A549 (cell line): ENCODE results near the gene RIN3. TPM values are rescaled to one million over a fixed set of nuclear protein-coding genes. Genes with fewer than 3 reads are reported as not detected.
A peak's percentile ranks its signal among the peaks of the same experiment; 100 is the strongest.

ENCODE experiments used
- ATAC-seq, 2 experiments: fragments of 200-7000 bp in 1 of 2; fragments of >200 bp in 1 of 2; cut with Nextera tagmentation in 1 of 2; cut with Tn5 transposase in 1 of 2; 3 replicates each; pipeline versions ENCODE4 v1.8.0 to v1.9.1; 2018 to 2020; ENCODE audit warnings: mild to moderate bottlenecking in 1 of 2, moderate library complexity in 1 of 2
- CTCF ChIA-PET: fragments of 300-600 bp; sonication (Branson Sonifier 250); formaldehyde crosslinking; extraction: SDS; loops from one replicate; lab custom pipeline; 2021; ENCODE audit warnings: antibody characterized with exemption, inconsistent platforms; lab: Yijun Ruan, JAX
- POLR2A ChIA-PET: fragments of 350-600 bp; formaldehyde crosslinking; extraction: SDS; loops from one replicate; lab custom pipeline; 2021; ENCODE audit warnings: antibody characterized with exemption, inconsistent platforms; lab: Yijun Ruan, JAX
- DNase-seq, 2 experiments: peaks; one replicate each; pipeline versions ENCODE4 v3.0.0 to v3.0.0-alpha.2; 2011 to 2016; ENCODE audit warnings: low read depth in 1 of 2, low spot score in 1 of 2
- FAIRE-seq: peaks from 2 replicates; lab custom pipeline; 2011; peaks lifted over from hg19 to GRCh38; lab: Jason Lieb, UNC
- H3K27ac ChIP-seq, 2 experiments: fragments of >200 bp; sonication (Bioruptor Twin); formaldehyde crosslinking; 3 replicates each; pipeline ENCODE4 v1.5.1; 2016 to 2017
- H3K4me1 ChIP-seq: fragments of >200 bp; sonication (Bioruptor Twin); formaldehyde crosslinking; 3 replicates; pipeline ENCODE4 v1.6.1; 2016
- H3K4me2 ChIP-seq: fragments of >200 bp; sonication (Bioruptor Twin); formaldehyde crosslinking; 3 replicates; pipeline ENCODE4 v1.6.1; 2016
- H3K4me3 ChIP-seq: fragments of >200 bp; sonication (Bioruptor Twin); formaldehyde crosslinking; 3 replicates; pipeline ENCODE4 v1.5.1; 2016
- H3K9me3 ChIP-seq: fragments of >200 bp; sonication (Bioruptor Twin); formaldehyde crosslinking; 3 replicates; pipeline ENCODE4 v1.6.1; 2016
- FOXS1 ChIP-seq: fragments of 250-450 bp; sonication (Bioruptor Pico); IDR thresholded peaks from 2 replicates; pipeline ENCODE4 v1.5.0; 2020; ENCODE audit warnings: mild to moderate bottlenecking, moderate library complexity
- GATA3 ChIP-seq: IDR thresholded peaks from 2 replicates; pipeline ENCODE4 v1.6.1; 2012; ENCODE audit warnings: borderline replicate concordance
- HOXA7 ChIP-seq: fragments of 250-450 bp; sonication (Bioruptor Pico); IDR thresholded peaks from 2 replicates; pipeline ENCODE4 v1.5.0; 2020; ENCODE audit warnings: mild to moderate bottlenecking, moderate library complexity
- KDM1A ChIP-seq: fragments of 200-600 bp; sonication (generic); IDR thresholded peaks from 2 replicates; pipeline ENCODE4 v1.6.1; 2016; ENCODE audit warnings: low read depth, mild to moderate bottlenecking
- KDM5A ChIP-seq: fragments of 200-600 bp; sonication (generic); IDR thresholded peaks from 2 replicates; pipeline ENCODE4 v1.6.1; 2016; ENCODE audit warnings: antibody characterized with exemption, mild to moderate bottlenecking
- MAFK ChIP-seq: fragments of 450-650 bp; IDR thresholded peaks from 2 replicates; pipeline ENCODE4 v1.6.1; 2014; ENCODE audit not compliant: partially characterized antibody
- MYC ChIP-seq: IDR thresholded peaks from 2 replicates; pipeline ENCODE4 v1.6.1; 2012; ENCODE audit warnings: mild to moderate bottlenecking, inconsistent platforms, low read length, improper control_type of control experiment, borderline replicate concordance
- NPAS2 ChIP-seq: fragments of 250-450 bp; sonication (Bioruptor Pico); IDR thresholded peaks from 2 replicates; pipeline ENCODE4 v1.8.0; 2022; ENCODE audit warnings: mild to moderate bottlenecking, moderate library complexity, borderline replicate concordance
- POLR2A ChIP-seq: IDR thresholded peaks from 2 replicates; pipeline ENCODE4 v1.6.1; 2012; ENCODE audit warnings: mild to moderate bottlenecking, low read length
- RAD21 ChIP-seq, 2 experiments: fragments of >200 bp in 1 of 2; sonication (Bioruptor Twin) in 1 of 2; formaldehyde crosslinking in 1 of 2; IDR thresholded peaks in 1 of 2; conservative IDR thresholded peaks in 1 of 2; 2 replicates in 1 of 2; 3 replicates in 1 of 2; pipeline ENCODE4 v1.6.1; 2012 to 2018; ENCODE audit warnings: inconsistent platforms in 1 of 2
- RARB ChIP-seq: fragments of 250-450 bp; sonication (Bioruptor Pico); IDR thresholded peaks from 2 replicates; pipeline ENCODE4 v1.8.0; 2021; ENCODE audit warnings: mild to moderate bottlenecking, moderate library complexity
- SMC3 ChIP-seq: fragments of >200 bp; sonication (Bioruptor Twin); formaldehyde crosslinking; IDR thresholded peaks from 3 replicates; pipeline ENCODE4 v1.6.1; 2018; ENCODE audit warnings: inconsistent platforms
- TFCP2L1 ChIP-seq: fragments of 250-450 bp; sonication (Bioruptor Pico); IDR thresholded peaks from 2 replicates; pipeline ENCODE4 v1.5.0; 2021; ENCODE audit warnings: mild to moderate bottlenecking
- ZNF302 ChIP-seq: fragments of 250-450 bp; sonication (Bioruptor Pico); IDR thresholded peaks from 2 replicates; pipeline ENCODE4 v1.9.0; 2021; ENCODE audit warnings: inconsistent platforms, mild to moderate bottlenecking, moderate library complexity
- WGBS: methylation state at CpG from one replicate; pipeline ENCODE4 v1.1.6; 2017; ENCODE audit errors: missing lambda C conversion rate; 5-methylcytosine and 5-hydroxymethylcytosine counted together
- polyA plus RNA-seq, 4 experiments: library from polyadenylated mRNA; depleted of rRNA in 3 of 4; stranded (reverse); fragments of >200 nt; fragmentation: RNase III in 1 of 4; extraction: RNeasy Plus Mini Kit Qiagen cat#74134 plus additional on column Dnase treatment in 1 of 4; gene quantifications; 2 replicates in 3 of 4; 3 replicates in 1 of 4; pipeline ENCODE4 v1.2.3, GENCODE V29; 2011 to 2017
- TF ChIP-seq, protein P1 (sequence below): fragments of 250-450 bp; sonication (Bioruptor Pico); IDR thresholded peaks from 2 replicates; pipeline ENCODE4 v1.5.0; 2020; ENCODE audit warnings: low read depth, mild to moderate bottlenecking, moderate library complexity
- TF ChIP-seq, protein P2 (sequence below): fragments of 200-600 bp; sonication (generic); IDR thresholded peaks from 2 replicates; pipeline ENCODE4 v1.6.1; 2016; ENCODE audit warnings: antibody characterized with exemption, mild to moderate bottlenecking, moderate library complexity
- TF ChIP-seq, protein P3 (sequence below): IDR thresholded peaks from 2 replicates; pipeline ENCODE4 v1.6.1; 2012
- TF ChIP-seq, protein P4 (sequence below): IDR thresholded peaks from 2 replicates; pipeline ENCODE4 v1.6.1; 2012
- TF ChIP-seq, protein P5 (sequence below): fragments of >200 bp; sonication (Bioruptor Twin); formaldehyde crosslinking; IDR thresholded peaks from 2 replicates; pipeline ENCODE4 v1.6.1; 2016
- TF ChIP-seq, protein P6 (sequence below): IDR thresholded peaks from 2 replicates; pipeline ENCODE4 v1.6.1; 2012; ENCODE audit warnings: low read depth, borderline replicate concordance
- TF ChIP-seq, protein P7 (sequence below): fragments of >200 bp; sonication (Bioruptor Twin); formaldehyde crosslinking; IDR thresholded peaks from 3 replicates; pipeline ENCODE4 v1.5.1; 2016

RIN3 gene
- polyA plus RNA-seq, 2 of the 4 experiments (the other 2 are of a cell fraction) = 5.6 to 14.5 TPM

DNA sequence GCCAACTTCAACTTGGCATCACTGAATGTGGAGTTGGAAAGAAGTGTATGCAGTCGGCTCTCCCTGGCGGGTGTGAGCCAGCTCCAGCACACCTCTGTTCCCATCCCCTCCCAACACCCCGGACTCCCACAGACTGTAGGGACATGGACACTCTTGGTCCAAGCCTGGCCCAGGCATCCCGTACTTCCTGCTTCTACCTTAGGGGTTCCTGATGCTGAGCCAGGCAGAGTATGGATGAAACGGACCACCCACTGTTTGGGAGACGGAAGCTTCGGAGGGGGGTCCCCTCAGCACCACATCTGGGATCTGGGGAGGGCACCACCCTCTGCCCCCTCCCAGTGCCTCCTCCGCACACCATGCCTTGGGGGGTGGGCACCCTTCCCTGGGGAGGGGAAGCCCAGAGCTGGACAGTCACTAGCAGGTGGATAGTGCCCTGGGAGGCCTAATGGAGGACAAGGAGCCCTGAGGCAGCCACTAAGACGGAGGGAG lies 172.9 kb downstream of the RIN3 start:
- H3K27ac ChIP-seq = 0 out of 6 replicates have a peak overlapping the region, but pooled peaks of 1 of the 2 experiments have one; percentile 23
- TF ChIP-seq HOXA7 (CRISPR knock-in tag) = no peak
- no peak for TF ChIP-seq KDM5A
- TF ChIP-seq, protein P1, sequence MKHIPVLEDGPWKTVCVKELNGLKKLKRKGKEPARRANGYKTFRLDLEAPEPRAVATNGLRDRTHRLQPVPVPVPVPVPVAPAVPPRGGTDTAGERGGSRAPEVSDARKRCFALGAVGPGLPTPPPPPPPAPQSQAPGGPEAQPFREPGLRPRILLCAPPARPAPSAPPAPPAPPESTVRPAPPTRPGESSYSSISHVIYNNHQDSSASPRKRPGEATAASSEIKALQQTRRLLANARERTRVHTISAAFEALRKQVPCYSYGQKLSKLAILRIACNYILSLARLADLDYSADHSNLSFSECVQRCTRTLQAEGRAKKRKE (CRISPR knock-in tag) = no peak
- TF ChIP-seq, protein P2, sequence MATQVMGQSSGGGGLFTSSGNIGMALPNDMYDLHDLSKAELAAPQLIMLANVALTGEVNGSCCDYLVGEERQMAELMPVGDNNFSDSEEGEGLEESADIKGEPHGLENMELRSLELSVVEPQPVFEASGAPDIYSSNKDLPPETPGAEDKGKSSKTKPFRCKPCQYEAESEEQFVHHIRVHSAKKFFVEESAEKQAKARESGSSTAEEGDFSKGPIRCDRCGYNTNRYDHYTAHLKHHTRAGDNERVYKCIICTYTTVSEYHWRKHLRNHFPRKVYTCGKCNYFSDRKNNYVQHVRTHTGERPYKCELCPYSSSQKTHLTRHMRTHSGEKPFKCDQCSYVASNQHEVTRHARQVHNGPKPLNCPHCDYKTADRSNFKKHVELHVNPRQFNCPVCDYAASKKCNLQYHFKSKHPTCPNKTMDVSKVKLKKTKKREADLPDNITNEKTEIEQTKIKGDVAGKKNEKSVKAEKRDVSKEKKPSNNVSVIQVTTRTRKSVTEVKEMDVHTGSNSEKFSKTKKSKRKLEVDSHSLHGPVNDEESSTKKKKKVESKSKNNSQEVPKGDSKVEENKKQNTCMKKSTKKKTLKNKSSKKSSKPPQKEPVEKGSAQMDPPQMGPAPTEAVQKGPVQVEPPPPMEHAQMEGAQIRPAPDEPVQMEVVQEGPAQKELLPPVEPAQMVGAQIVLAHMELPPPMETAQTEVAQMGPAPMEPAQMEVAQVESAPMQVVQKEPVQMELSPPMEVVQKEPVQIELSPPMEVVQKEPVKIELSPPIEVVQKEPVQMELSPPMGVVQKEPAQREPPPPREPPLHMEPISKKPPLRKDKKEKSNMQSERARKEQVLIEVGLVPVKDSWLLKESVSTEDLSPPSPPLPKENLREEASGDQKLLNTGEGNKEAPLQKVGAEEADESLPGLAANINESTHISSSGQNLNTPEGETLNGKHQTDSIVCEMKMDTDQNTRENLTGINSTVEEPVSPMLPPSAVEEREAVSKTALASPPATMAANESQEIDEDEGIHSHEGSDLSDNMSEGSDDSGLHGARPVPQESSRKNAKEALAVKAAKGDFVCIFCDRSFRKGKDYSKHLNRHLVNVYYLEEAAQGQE = no peak
- TF ChIP-seq SMC3 = no peak
- no peak for TF ChIP-seq TFCP2L1 (CRISPR knock-in tag)
- no peak for TF ChIP-seq ZNF302
- no peak for TF ChIP-seq NPAS2 (CRISPR knock-in tag)
- TF ChIP-seq, protein P3, sequence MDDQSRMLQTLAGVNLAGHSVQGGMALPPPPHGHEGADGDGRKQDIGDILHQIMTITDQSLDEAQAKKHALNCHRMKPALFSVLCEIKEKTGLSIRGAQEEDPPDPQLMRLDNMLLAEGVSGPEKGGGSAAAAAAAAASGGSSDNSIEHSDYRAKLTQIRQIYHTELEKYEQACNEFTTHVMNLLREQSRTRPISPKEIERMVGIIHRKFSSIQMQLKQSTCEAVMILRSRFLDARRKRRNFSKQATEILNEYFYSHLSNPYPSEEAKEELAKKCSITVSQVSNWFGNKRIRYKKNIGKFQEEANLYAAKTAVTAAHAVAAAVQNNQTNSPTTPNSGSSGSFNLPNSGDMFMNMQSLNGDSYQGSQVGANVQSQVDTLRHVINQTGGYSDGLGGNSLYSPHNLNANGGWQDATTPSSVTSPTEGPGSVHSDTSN = no peak
- no peak for TF ChIP-seq GATA3
- TF ChIP-seq KDM1A = no peak
- no peak for TF ChIP-seq RARB (CRISPR knock-in tag)
- no peak overlapping the region for H3K4me3 ChIP-seq
- CTCF ChIA-PET = interaction anchor here (0.7 to 10.1 kb wide), 53 partner anchors 9 to 565 kb away, joined by 3 to 191 read pairs (median 4); partner anchors contain the start of genes CPSF2 and NDUFB1
- ATAC-seq = peak; percentile 7 to 26; a peak in 3 of 6 replicates
- no peak for DNase-seq
- POLR2A ChIA-PET = no interaction called here
- 86% methylated on average over 9 of the region's 9 CpGs for WGBS
- H3K4me1 ChIP-seq = 0 out of 3 replicates have a peak, but pooled peaks cover 4% of the 10 kb centered on the region
- H3K9me3 ChIP-seq = 0 out of 3 replicates have a peak, but pooled peaks cover 4% of the 10 kb centered on the region
- peak overlapping the region; percentile 35; the same call in 1 of the 3 replicates for H3K4me2 ChIP-seq
- no peak for FAIRE-seq

DNA sequence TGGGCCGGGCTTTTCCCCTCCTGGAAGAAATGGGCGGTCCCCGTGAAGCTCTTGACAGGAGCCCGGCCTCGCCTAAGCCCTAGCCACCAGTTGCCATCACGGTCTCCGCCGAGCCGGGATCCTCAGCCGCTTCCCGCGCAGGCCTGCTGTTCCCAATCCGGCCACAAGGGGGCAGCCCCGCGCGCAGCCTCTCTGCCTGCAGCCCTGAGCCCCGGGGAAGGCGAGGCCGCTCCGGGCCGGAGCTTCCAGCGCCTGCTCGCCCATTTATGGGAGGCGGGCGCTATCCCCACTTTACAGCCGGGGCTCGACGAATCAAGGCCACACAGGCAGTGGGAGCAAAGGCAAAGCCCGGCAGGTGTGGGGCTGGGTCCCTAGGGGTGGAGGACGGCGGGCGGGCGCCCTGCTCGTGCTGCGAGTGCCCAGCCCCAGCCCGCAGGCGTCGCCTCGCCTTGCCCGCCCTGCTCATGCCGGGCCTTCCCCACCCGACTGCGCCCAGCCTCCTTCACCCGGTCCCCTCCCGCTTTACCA lies 173.4 kb downstream of the RIN3 start:
- 54% methylated on average over 28 of the region's 45 CpGs for WGBS

More for the DNA sequence above, 173.4 kb downstream of the RIN3 start:
- ATAC-seq (peak; percentile 81 to 94), FAIRE-seq (no peak)
- POLR2A ChIA-PET = no interaction called here
- TF ChIP-seq SMC3 = peak; percentile 81
- TF ChIP-seq, protein P4, sequence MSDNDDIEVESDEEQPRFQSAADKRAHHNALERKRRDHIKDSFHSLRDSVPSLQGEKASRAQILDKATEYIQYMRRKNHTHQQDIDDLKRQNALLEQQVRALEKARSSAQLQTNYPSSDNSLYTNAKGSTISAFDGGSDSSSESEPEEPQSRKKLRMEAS = peak; percentile 41; the same call in 1 of the 2 replicates
- TF ChIP-seq, protein P3 = no peak
- no peak for TF ChIP-seq FOXS1 (CRISPR knock-in tag)
- TF ChIP-seq, protein P5, sequence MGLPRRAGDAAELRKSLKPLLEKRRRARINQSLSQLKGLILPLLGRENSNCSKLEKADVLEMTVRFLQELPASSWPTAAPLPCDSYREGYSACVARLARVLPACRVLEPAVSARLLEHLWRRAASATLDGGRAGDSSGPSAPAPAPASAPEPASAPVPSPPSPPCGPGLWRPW = no peak
- no peak for TF ChIP-seq MYC
- TF ChIP-seq HOXA7 (CRISPR knock-in tag) = no peak
- TF ChIP-seq, protein P6, sequence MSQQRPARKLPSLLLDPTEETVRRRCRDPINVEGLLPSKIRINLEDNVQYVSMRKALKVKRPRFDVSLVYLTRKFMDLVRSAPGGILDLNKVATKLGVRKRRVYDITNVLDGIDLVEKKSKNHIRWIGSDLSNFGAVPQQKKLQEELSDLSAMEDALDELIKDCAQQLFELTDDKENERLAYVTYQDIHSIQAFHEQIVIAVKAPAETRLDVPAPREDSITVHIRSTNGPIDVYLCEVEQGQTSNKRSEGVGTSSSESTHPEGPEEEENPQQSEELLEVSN = 0 out of 2 replicates have a peak, but pooled peaks have one; percentile 22
- no peak for TF ChIP-seq GATA3
- TF ChIP-seq RAD21 (conservative IDR thresholded peaks at IDR 0.05 in 1 of 2, IDR thresholded peaks at IDR 0.05 in 1 of 2) = peak; percentile 68 to 73
- no peak for TF ChIP-seq TFCP2L1 (CRISPR knock-in tag)
- TF ChIP-seq, protein P7, sequence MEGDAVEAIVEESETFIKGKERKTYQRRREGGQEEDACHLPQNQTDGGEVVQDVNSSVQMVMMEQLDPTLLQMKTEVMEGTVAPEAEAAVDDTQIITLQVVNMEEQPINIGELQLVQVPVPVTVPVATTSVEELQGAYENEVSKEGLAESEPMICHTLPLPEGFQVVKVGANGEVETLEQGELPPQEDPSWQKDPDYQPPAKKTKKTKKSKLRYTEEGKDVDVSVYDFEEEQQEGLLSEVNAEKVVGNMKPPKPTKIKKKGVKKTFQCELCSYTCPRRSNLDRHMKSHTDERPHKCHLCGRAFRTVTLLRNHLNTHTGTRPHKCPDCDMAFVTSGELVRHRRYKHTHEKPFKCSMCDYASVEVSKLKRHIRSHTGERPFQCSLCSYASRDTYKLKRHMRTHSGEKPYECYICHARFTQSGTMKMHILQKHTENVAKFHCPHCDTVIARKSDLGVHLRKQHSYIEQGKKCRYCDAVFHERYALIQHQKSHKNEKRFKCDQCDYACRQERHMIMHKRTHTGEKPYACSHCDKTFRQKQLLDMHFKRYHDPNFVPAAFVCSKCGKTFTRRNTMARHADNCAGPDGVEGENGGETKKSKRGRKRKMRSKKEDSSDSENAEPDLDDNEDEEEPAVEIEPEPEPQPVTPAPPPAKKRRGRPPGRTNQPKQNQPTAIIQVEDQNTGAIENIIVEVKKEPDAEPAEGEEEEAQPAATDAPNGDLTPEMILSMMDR = peak; percentile 77
- no peak for TF ChIP-seq POLR2A
- TF ChIP-seq MAFK = no peak
- TF ChIP-seq, all 56 proteins: peak for 5
- Histone ChIP-seq H3K4me1 (0 out of 3 replicates have a peak, but pooled peaks cover 4% of the 10 kb centered on the region), H3K4me2 (peak overlapping the region; percentile 35), H3K9me3 (0 out of 3 replicates have a peak, but pooled peaks cover 4% of the 10 kb centered on the region), H3K4me3 (no peak overlapping the region), H3K27ac (peak overlapping the region in 1 of 2 experiments; percentile 69; a peak in 3 of 6 replicates)
- DNase-seq = peak; percentile 74 to 91
- CTCF ChIA-PET = interaction anchor here (0.6 to 10.1 kb wide), 54 partner anchors 8 to 717 kb away, joined by 3 to 191 read pairs (median 4); partner anchors contain the start of genes CPSF2 and NDUFB1
